Measurements from ENCODE around the gene GRK3.
"Not testable (repeated sequence)": the region's sequence is repeated elsewhere in the genome, so short reads cannot be mapped to it uniquely, and the experiment has no call there.

GRK3 gene

DNA sequence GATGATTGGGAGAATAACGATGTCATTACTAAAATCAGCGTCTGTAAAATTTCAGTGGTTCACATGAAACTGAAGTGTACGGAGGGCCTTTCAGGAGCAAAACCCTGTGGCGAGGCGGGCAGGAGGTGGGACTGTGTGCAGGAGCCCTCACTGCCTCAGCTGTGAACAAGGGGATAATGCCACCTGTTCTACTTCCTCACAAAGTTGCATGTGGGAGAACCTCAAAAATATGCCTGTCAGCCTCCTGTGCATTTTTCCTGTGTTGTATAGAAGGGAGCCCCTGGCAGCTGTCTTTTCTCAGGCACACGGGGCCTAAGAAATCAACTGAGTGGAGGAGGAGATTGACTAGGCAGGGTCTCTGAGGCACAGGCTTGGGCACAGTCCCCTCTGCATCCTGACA is 134.5 kb downstream of the GRK3 start:
- DNase-seq (ENCODE audit: low read depth): no peak

- DNase-seq (ENCODE audit: low read depth): no peak
These were observed 136.7 kb downstream of the GRK3 start for GRCh38 chr22:25701056-25701780.

GRCh38 chr22:25702040-25702439 is 137.6 kb downstream of the GRK3 start:
- no peak for DNase-seq (ENCODE audit: low read depth)

DNA sequence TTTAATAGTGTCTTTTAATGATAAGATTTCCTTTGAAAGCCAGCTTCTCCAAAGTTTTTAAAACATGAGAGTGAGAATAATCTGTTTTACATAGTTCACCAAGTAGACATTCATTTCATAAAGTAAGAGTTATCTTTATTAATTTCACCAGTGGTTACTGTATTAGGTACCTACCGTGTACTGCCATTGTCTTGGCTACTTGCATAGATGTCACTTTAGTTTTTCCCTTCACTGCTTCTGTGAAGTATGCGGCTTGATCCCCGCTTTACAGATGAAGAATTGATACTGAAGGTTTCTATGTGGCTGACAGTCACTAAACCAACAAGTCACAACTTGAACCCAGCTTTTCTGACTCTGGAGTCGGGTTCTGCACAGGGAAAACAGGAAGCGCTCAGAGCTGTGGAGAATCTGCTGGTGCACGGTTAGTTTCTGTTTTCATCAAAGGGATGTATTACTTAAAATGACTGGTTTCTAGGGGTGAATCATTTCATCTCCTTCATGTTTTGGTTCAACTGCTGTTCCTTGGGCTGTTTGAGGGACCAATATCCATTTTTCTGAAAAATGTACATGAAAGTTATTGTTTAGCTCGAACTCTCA is 138.2 kb downstream of the GRK3 start:
- DNase-seq (ENCODE audit: low read depth): no peak

DNA sequence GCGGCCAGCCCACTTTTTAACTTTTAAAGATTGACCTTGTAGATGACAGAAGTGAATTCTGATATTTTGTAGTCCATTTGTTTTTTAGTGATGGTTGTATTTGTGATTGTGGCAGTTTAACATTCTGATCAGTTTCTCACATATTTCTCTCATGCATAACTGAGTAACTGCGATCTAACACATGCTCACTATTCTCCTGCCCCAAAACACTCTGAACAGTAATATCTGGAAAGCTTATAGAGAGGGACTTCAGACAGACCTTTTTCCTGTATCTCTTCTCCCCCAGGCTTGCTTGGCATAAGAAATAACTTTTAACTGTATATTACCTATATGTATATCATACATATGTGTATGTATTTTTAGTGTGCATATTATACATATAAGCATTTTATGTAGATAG is 140.2 kb downstream of the GRK3 start:
- DNase-seq (ENCODE audit: low read depth): no peak

DNA sequence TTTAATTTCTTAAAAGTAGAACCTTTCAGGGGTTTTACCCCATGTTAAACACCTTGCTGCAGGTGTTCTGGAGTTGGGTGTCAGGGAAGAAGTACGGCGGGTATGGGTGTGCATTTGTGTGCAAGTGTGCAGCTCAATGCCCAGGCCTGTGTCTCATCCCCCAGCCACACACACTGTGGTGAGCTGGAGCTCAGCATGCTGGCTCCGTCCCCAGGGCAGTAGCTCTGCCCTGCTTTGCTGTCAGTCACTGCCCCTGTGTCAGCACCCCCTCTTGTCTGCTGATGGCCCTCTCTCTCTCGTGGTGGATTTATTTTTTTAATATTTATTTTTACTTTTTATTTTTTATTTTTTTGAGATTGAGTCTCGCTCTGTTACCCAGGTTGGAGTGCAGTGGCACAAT is 141.7 kb downstream of the GRK3 start:
- DNase-seq (ENCODE audit: low read depth): no peak

GRCh38 chr22:25708430-25708829 is 144.0 kb downstream of the GRK3 start:
- not testable (repeated sequence) for DNase-seq (ENCODE audit: low read depth)

GRCh38 chr22:25709758-25710157 is 145.3 kb downstream of the GRK3 start:
- DNase-seq (ENCODE audit: low read depth): no peak

GRCh38 chr22:25710501-25710900 is 146.0 kb downstream of the GRK3 start:
- DNase-seq (ENCODE audit: low read depth): no peak

DNA sequence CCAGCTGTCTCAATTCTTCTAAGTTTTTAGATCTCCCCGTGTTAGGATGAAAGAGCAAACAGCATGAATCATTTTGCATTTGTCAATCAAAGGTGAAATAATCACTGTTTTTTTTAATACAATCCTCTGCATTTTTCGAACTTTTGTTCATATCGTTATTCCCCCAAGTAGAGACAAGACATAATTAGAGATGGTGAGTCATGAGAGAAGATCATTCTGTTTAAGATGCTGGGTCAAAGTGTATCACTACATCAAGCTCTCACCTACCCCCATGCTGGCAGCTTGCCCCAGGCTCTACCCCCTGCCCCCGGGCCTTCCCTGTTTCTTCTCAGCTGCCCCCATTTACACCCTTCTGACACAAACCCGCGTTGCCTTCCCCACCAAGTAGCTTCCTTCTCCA is 147.0 kb downstream of the GRK3 start:
- no peak for DNase-seq (ENCODE audit: low read depth)

DNA sequence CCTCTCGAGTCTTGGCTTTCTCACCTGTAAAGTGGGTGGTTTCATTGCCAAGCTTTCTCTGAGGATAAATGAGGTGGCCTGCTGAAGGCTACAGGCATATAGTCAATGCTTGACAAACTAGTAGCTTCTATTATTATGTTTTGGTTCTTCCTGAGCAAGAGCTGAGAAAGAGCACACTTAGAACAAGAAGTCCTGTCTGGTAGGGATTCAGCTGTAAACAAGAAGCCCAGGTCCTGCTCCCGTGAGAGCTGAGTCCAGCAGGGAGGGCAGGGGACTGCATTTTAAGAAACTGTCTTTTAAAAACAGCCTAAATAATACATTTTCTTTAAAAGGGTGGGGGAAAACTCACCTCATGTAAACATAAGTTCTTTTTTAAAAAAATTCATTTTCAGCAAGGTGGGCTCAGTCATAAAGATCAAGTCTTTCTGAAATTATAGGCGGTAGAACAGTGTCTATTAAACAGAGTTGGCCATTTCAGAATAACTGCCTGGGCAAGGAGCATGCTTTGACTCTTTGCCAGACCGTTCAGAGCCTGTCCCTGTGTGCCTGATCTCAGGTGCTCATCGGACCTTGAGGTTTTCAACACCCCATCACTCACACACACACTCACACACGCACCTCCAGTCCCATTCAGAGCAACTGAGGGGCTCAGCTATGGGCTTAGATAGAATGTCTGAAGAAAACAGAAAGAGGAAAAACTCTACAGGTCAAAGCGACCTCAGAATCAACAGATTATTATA is 148.4 kb downstream of the GRK3 start:
- no peak for DNase-seq (ENCODE audit: low read depth)

DNA sequence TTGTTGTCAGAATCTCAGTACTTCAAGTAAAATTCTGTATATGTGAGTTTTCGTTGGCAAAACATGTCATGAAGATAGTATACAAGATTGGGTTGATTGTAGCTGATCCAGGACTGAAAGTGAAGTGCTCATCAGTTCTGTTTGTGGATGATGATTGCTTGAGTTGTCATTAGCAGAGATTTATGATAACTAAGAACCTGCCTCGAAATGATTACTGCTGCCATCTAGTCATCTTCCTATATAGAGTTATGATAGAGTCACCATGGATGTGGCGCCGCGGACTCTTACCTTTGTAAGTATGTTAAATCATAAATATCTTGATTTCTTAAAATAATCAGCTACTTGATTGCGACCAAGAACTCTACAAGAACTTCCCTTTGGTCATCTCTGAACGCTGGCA is 149.6 kb downstream of the GRK3 start:
- DNase-seq (ENCODE audit: low read depth): no peak

GRCh38 chr22:25714739-25715138 is 150.3 kb downstream of the GRK3 start:
- no peak for DNase-seq (ENCODE audit: low read depth)

DNA sequence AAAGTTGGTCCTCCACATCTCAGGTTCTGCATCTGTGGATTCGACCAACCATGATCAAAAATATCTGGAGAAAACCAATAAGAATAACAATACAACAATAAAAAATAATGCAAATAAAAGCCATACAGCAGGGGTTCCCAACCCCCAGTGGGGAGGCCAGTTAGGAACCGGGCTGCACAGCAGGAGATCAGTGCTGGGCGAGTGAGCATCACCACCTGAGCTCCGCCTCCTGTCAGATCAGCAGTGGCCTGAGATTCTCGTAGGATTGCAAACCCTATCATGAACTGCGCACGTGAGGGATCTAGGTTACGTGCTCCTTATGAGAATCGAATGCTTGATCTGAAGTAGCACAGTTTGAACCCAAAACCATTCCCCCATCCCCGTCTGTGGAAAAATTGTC is 152.2 kb downstream of the GRK3 start:
- DNase-seq (ENCODE audit: low read depth): no peak

DNA sequence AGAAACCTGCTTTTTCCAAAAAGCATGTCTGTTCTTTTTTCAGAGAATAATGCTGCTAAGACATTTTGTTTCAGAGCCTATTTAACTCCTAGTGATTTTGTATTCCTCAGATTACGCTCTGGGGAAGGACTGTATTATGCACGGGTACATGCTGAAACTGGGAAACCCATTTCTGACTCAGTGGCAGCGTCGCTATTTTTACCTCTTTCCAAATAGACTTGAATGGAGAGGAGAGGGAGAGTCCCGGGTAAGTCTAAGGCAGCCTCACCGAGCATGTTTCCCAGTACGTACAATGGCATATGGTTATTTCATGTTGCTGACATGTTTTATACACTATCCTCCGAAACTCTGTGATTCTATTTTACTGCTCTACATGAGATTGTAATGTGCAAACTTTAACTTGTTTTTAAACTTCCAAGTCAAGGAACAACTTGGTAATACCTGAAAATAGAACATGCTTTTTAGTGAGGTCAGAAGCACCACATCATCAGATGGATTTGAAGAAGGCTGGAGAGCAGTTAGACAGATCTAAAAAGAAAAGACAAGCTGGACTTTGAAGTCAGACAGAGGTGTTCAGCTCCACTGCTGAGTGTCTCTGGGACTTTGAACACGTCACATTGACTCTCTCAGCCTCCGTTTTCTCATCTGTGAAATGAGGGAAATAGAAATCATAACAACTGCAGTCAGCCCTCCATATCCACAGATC is 153.8 kb downstream of the GRK3 start:
- no peak for DNase-seq (ENCODE audit: low read depth)

GRCh38 chr22:25722223-25722622 is 157.7 kb downstream of the GRK3 start:
- no peak for DNase-seq (ENCODE audit: low read depth)

DNA sequence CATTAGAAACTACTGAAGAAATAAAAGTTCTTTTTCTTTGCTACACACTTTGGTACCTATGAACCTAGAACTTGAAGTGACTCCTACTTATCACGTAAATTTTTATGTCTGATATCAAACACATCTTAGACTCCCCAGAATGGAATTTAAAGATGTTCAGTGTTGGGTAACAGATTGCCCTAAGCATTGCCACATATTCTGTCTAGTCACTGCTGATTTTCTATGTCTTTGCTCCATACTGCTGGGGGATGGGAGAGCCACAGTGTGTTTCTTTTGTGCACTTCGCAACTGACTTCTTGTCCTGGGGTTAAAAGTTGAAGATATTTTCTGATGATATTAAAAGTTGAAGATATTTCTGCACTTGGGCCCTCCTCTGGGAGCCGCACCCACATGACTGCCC is 158.2 kb downstream of the GRK3 start:
- no peak for DNase-seq (ENCODE audit: low read depth)

DNA sequence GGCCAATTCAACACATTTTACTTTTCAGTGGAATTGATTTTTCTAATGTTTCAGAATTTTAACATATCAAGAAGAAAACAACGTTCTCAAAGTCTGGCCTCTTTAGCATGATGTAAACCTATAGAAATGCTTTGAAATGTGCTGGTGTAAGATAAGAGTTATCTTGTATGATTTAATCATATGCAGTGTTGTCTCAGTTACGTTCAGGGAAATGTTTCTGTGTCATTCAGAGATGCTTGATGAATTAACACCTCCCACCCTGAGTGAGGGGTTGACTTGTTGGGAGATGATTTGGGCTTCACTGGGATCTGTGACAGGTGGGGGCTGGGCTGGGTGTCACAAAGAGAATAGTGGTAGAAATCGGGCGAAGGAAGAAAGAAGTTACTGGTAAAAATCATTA is 161.8 kb downstream of the GRK3 start:
- no peak for DNase-seq (ENCODE audit: low read depth)

DNA sequence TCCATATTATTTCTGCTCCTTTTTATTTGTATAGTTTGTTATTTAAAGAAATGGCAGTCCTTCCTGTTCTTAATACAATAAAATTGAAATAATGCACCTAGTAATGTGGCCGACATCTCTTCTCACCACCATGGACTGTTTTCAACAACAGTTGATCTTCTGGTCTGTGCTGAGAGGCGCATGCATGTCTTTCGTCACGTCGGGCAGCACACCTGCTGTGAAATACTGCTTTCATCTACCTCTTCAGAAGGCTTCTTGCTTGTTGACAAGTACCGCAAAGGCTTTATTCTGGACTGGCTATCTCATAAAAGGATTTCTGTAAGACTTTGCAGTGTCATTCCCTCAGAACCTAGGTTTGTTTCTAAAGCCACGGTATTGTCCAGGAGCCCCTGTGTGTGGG is 163.6 kb downstream of the GRK3 start:
- DNase-seq (ENCODE audit: low read depth): no peak

- DNase-seq (ENCODE audit: low read depth): no peak
These were observed 164.8 kb downstream of the GRK3 start for GRCh38 chr22:25729016-25729995.

DNA sequence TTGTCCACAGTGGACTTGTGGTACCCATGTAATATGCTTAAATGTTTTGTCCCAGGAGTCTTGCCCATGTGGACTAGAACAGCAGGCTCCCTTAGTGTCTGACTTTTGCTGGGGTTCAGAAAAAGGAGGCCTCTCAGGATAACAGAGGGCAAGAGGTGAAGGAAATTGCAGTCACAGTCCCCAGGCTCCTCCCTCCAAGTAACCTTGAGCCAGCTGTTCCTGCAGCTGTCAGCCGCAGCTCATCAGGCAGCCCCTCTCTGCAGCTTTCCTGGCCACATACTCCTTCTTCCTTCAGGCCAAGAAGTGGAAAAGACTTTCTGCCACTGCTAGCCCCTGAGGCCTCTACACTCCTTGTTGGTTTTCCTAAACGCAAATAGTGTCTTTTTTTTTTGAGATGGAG is 171.2 kb downstream of the GRK3 start:
- no peak for DNase-seq (ENCODE audit: low read depth)
